CMK (cell line): Measurements from ENCODE around the gene FAHD2B.
"Not testable (repeated sequence)": the region's sequence is repeated elsewhere in the genome, so short reads cannot be mapped to it uniquely, and the experiment has no call there.

Experiments used
- DNase-seq: peaks from one replicate; pipeline ENCODE4 v3.0.0-alpha.2; 2010; ENCODE audit warnings: low read depth

Gene FAHD2B

DNA sequence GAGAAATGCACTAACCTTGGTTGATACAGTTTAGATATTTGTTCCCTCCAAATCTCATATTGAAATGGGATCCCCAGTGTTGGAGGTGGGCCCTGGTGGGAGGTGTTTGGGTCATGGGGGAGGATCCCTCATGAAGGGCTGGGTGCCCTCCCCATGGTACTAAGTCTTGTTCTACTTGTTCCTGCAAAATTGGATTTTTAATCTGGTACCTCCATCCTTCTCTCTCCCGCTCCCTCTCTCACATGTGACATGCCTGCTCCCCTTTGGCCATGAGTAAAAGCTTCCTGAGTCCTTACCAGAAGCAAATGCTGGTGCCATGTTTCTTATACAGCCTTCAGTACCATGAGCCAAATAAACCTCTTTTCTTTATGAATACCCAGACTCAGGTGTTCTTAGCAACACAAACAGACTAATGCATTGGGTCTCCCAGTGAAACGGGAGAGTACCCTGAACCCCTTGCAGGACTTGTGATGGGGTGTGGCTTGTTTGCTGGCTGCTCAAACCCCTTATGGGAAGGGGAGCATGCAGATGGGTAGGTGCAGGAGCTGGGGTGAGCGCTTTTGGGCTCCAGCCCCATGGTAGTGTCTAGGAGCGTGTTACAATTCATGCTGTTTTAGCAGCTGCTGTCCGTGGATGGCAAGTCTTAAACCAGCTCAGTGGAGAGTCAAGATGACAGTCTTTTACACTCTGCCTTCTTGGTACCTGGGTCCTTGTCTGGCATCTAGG, 27.2 kb downstream of the FAHD2B start:
- DNase-seq, result no peak

DNA sequence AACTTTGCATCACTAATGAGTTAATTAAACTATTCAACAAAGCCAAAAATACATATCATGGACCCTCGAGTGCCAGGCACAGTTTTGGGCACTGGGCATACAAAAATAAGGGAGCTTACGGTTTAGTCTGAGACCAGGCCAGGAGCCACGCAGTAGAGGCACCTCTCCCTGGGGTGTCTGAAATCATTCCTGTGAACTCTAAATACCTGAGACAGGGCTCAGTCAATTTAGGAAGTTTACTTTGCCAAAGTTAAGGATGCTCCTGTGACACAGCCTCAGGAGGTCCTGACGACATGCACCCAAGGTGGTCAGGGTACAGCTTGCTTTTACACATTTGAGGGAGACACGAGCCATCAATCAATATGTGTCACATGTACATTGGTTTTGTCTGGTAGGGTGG, 28.7 kb downstream of the FAHD2B start:
- not testable (repeated sequence) for DNase-seq

DNA sequence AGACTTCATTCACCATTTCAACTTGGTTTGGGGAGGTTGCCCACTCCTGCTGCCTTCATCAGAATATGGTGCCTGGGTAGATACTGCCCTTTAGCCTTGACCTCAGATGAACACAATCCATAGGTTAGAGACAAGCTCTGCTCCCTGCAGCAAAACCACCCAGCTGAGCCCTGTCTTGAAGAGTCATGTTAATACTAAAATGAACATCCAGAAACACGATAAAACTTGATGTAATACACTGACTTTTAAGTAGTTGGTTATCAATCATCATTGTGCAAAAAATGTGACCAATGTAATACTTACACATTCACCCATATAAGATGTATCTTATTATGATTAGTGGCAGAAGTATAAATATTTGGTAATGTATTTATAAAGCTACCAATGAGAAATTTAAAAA, 32.7 kb downstream of the FAHD2B start:
- not testable (repeated sequence) for DNase-seq

DNA sequence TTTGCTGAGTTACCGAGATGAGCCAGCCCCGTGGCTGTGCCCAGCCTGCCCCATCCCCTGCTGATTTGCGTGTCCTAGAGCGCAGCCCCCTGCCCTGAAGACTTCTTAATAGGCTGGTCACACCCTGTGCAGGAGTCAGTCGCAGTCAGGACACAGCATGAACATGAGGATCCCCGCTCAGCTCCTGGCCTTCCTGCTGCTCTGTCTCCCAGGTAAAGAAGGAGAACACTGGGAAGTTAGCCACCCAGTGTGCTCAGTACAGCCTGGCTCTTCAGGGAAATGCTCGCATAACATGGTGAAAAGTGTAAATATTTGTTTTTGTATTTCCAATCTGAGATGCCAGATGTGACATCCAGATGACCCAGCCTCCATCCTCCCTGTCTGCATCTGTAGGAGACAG, 34.9 kb downstream of the FAHD2B start:
- not testable (repeated sequence) for DNase-seq

DNA sequence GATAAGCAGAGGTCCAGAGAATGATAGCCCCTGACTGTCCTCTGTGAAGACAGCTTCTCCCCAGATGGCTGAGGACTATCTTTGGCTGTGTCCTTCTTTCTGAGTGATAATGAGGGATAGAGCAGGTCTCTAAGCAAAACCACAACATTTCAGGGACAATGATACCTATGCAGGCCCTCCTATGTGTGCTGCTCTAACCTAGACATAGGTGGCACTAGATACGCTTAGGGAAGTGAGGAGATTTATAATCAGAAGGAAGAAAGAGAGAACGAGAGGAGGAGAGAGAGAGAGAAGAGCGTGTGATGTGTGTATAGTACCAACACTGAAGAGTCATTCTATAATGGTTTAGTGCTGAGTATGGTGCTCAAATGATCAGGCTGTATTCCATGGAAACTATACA, 38.5 kb downstream of the FAHD2B start:
- DNase-seq, result not testable (repeated sequence)

DNA sequence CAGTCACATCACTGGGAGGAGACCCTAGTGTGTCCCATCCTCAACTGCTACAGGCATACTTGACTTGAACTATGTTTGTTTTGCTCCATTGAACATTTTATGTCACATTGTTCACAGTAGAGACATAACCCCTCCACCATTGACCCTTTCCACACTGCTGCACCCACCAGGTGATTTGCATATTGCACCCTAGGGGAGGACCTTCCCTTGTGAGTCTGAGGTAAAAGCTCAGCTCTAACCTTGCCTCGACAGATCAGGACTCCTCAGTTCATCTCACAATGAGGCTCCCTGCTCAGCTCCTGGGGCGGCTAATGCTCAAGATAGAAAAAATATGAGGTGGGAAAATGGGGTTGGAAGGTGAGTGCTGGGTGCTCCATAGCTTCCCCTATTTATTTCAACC, 44.6 kb downstream of the FAHD2B start:
- not testable (repeated sequence) for DNase-seq

DNA sequence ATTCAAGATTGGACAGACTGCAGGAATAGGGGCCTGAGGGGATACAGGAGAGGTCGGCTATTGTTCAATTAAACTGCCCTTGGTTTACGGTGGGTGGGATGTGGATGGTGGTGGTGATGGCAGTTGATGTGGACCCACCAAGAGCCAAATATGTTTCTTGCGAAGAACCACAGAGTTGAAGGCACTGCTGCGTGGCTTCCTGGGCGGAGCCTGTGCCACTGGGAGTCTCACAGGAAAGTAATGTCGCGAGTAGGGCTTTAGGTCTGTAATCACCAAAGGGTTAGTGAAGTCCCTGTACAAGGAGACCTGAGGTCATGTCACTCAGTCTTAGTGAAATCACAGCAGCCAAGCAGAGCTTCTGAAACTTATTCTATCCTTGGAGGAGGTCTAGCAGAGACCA, 46.2 kb downstream of the FAHD2B start:
- DNase-seq, result not testable (repeated sequence)

DNA sequence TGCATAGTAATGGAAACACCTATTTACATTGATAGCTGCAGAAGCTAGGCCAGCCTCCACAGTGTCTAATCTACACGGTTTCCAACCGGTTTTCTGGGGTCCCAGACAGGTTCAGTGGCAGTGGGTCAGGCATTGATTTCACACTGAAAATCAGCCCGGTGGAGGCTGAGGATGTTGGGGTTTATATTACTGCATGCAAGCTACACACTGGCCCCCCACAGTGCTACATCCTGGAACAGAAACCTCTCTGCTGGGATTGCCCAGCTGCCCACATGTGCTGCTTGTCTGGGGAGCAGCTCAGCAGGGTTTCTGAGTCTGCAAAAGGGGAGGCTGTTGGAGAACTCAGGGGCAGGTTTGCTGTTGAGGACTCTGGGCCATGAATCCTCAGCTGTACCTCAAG, 48.0 kb downstream of the FAHD2B start:
- DNase-seq, result not testable (repeated sequence)

DNA sequence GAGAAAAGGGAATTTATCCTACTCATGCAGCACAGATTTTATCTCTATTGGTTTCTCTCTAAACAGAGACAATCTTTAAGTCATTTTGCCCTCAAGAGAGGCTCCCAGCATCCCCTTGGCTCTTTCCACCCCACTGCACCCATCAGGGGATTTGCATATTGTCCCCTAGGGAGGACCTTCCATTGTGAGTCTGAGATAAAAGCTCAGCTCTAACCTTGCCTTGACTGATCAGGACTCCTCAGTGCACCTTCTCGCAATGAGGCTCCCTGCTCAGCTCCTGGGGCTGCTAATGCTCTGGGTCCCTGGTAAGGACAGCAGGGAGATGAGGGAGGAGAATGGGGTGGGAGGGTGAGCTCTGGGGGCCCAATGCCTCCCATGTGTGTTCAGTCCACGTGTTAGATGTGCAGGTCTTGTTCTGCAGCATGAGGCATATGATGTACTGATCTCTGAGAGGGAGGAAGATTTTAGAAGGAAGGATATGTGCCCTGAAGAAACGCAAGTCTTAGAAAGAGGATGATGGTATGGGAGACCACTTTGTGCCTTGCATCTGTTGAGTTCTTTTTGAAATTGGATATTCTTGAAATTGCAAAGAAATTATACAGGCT, 48.7 kb downstream of the FAHD2B start:
- DNase-seq, result not testable (repeated sequence)
